K562 (cell line): ENCODE results near the gene BLVRA. TPM values are rescaled to one million over a fixed set of nuclear protein-coding genes. Genes with fewer than 3 reads are reported as not detected.

ENCODE experiments used
- ILF3 ChIP-seq: fragments of 450-650 bp; IDR thresholded peaks from 2 replicates; pipeline ENCODE4 v1.6.1; 2018; ENCODE audit warnings: antibody characterized with exemption, mild to moderate bottlenecking, moderate library complexity, borderline replicate concordance
- NBN ChIP-seq: fragments of 450-650 bp; IDR thresholded peaks from 2 replicates; pipeline ENCODE4 v1.6.1; 2016; ENCODE audit warnings: low read depth, mild to moderate bottlenecking
- NCOR1 ChIP-seq: fragments of 450-650 bp; IDR thresholded peaks from 2 replicates; pipeline ENCODE4 v1.6.1; 2016; ENCODE audit warnings: mild to moderate bottlenecking, moderate library complexity
- SMC3 ChIP-seq: conservative IDR thresholded peaks from 2 replicates; pipeline ENCODE4 v1.6.1; 2011; ENCODE audit warnings: low read depth, low read length, improper control_type of control experiment; ENCODE audit not compliant: insufficient read depth
- polyA plus RNA-seq, 8 experiments: library from polyadenylated mRNA; depleted of rRNA in 4 of 8; stranded (reverse) in 5 of 8; unstranded in 3 of 8; fragments of >200 nt; fragmentation: Nextera tagmentation in 2 of 8; fragmentation: Illumina TruSeq in 1 of 8; extraction: Ambion mirVana in 2 of 8; extraction: Trizol in 1 of 8; gene quantifications; 2 replicates each; pipeline versions ENCODE4 v1.2.1 to v1.2.3, GENCODE V29; 2011 to 2014; ENCODE audit warnings: inconsistent platforms in 1 of 8, missing spikeins in 1 of 8
- total RNA-seq, 7 experiments: library from RNA; depleted of rRNA in 6 of 7; stranded (reverse); fragments of >200 nt in 6 of 7; fragmentation: Illumina TruSeq in 2 of 7; extraction: Trizol in 2 of 7; gene quantifications; 2 replicates each; pipeline versions ENCODE4 v1.2.1 to v1.2.3, GENCODE V29; 2011 to 2021; ENCODE audit warnings: low replicate concordance in 1 of 7
- TF ChIP-seq, protein P1 (sequence below), 2 experiments: fragments of 450-650 bp in 1 of 2; sonication (generic) in 1 of 2; formaldehyde crosslinking in 1 of 2; IDR thresholded peaks; 2 replicates each; pipeline versions ENCODE4 v1.7.1 to v1.9.0; 2016 to 2022; ENCODE audit warnings: inconsistent platforms in 1 of 2, mild to moderate bottlenecking in 1 of 2, missing genetic modification reagents in 1 of 2
- TF ChIP-seq, protein P2 (sequence below): fragments of 250-450 bp; sonication (Bioruptor Pico); IDR thresholded peaks from 2 replicates; pipeline ENCODE4 v1.9.0; 2021; ENCODE audit warnings: mild to moderate bottlenecking
- TF ChIP-seq, protein P3 (sequence below): fragments of 450-650 bp; IDR thresholded peaks from 2 replicates; pipeline ENCODE4 v1.6.1; 2016; ENCODE audit warnings: mild to moderate bottlenecking

Gene BLVRA
- total and polyA plus RNA-seq, 9 of the 15 experiments (the other 6 are each of a cell fraction or from before 2014, with no cell fraction given) = 48.5 to 147 (median 61.5) TPM

DNA sequence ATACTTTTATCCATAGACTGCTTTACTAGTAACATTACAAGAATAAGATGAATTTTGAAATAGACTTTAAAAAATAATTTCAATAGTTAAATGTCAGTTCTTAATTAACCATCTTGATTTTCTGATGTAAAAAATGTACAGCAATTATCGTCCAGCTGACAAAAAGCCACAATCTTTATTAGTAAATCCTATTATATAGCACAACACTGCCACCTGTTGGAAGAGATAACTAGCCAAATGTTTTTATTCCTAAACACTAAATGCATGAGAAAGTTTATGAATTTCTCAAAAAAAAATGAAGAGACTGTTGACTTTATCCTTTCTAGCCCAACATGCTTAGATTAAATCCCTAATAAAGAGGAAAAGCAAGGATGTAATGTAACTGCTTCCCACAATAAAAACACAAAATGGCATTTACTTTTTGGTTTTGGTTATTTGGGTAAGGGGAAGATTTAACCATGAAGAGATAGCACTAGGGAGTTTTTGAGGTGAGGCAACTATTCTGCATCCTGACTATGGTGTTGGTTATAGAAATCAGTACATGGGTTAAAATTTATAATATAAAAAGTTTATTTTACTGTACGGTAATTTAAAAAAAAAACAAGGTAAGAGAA, 37.2 kb upstream of the BLVRA start (continued):
- TF ChIP-seq, protein P1, sequence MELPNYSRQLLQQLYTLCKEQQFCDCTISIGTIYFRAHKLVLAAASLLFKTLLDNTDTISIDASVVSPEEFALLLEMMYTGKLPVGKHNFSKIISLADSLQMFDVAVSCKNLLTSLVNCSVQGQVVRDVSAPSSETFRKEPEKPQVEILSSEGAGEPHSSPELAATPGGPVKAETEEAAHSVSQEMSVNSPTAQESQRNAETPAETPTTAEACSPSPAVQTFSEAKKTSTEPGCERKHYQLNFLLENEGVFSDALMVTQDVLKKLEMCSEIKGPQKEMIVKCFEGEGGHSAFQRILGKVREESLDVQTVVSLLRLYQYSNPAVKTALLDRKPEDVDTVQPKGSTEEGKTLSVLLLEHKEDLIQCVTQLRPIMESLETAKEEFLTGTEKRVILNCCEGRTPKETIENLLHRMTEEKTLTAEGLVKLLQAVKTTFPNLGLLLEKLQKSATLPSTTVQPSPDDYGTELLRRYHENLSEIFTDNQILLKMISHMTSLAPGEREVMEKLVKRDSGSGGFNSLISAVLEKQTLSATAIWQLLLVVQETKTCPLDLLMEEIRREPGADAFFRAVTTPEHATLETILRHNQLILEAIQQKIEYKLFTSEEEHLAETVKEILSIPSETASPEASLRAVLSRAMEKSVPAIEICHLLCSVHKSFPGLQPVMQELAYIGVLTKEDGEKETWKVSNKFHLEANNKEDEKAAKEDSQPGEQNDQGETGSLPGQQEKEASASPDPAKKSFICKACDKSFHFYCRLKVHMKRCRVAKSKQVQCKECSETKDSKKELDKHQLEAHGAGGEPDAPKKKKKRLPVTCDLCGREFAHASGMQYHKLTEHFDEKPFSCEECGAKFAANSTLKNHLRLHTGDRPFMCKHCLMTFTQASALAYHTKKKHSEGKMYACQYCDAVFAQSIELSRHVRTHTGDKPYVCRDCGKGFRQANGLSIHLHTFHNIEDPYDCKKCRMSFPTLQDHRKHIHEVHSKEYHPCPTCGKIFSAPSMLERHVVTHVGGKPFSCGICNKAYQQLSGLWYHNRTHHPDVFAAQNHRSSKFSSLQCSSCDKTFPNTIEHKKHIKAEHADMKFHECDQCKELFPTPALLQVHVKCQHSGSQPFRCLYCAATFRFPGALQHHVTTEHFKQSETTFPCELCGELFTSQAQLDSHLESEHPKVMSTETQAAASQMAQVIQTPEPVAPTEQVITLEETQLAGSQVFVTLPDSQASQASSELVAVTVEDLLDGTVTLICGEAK (IDR thresholded peaks at IDR 0.05) = 0 out of 2 replicates have a peak, but pooled peaks have one; percentile 61
- TF ChIP-seq, protein P1 (CRISPR knock-in tag; IDR thresholded peaks at IDR 0.05) = no peak
- TF ChIP-seq NBN (0 out of 2 replicates have a peak, but pooled peaks have one; percentile 21), NCOR1 (no peak), ILF3 (no peak), SMC3 (0 out of 2 replicates have a peak, but pooled peaks have one; percentile 7)
- TF ChIP-seq, protein P2, sequence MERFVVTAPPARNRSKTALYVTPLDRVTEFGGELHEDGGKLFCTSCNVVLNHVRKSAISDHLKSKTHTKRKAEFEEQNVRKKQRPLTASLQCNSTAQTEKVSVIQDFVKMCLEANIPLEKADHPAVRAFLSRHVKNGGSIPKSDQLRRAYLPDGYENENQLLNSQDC (CRISPR knock-in tag) = no peak
- TF ChIP-seq, protein P3, sequence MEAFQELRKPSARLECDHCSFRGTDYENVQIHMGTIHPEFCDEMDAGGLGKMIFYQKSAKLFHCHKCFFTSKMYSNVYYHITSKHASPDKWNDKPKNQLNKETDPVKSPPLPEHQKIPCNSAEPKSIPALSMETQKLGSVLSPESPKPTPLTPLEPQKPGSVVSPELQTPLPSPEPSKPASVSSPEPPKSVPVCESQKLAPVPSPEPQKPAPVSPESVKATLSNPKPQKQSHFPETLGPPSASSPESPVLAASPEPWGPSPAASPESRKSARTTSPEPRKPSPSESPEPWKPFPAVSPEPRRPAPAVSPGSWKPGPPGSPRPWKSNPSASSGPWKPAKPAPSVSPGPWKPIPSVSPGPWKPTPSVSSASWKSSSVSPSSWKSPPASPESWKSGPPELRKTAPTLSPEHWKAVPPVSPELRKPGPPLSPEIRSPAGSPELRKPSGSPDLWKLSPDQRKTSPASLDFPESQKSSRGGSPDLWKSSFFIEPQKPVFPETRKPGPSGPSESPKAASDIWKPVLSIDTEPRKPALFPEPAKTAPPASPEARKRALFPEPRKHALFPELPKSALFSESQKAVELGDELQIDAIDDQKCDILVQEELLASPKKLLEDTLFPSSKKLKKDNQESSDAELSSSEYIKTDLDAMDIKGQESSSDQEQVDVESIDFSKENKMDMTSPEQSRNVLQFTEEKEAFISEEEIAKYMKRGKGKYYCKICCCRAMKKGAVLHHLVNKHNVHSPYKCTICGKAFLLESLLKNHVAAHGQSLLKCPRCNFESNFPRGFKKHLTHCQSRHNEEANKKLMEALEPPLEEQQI = peak; percentile 19; the same call in 1 of the 2 replicates
